Body of pancreas (tissue), 4 donors: ENCODE results near the gene LYL1.

Experiments used
- POLR2A ChIP-seq, 3 donors: fragments of 450-650 bp; IDR thresholded peaks; one replicate each; pipeline ENCODE4 v1.6.1; 2016; ENCODE audit warnings: antibody characterized with exemption in 3 of 3, mild to moderate bottlenecking in 2 of 3
- TF ChIP-seq, protein P1 (sequence below), 7 experiments: fragments of 450-650 bp in 4 of 7; fragments of 200-600 bp in 3 of 7; sonication (generic) in 3 of 7; IDR thresholded peaks; one replicate each; pipeline ENCODE4 v1.5.1; 2016 to 2019; ENCODE audit warnings: antibody characterized with exemption in 7 of 7

DNA sequence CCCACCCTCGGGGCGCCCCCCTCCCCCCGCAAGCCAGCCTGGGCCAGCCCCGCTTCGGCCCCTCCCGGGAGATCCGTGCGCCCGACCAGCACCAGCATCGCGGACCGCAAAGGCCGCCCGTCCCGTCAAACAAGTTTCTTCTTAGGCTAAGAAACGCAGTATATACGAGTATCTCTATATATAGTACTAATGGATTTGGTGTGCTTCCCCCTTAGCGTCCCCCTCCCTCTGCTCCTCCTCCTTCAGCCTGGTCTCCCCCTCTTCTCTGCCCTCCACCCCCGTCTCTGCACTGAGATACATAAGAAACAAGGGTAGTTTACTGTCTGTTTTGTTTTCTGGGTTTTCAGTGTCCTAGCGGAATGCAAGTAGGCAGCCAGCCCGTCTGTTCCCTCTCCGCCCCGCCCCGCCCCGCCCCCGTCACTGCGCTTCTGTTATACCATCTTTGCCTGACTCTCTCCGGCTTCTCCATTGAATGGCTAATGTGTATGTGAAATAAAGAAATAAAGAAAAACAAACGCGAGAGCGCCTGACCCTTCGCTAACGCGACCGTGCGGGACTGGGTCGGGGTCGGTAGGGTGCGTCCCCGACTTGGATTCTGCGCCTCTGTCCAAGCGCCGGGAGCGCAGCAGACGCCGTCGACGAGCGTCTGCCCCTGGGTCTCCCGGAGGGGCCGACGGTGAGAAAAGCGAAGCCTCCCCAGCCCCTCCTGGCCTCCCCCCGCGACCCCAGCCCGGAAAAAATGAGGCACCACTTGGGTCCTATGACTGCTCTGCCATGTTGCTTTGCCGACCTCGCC, 4.2 kb downstream of the LYL1 start:
- no peak for TF ChIP-seq POLR2A (IDR thresholded peaks at IDR 0.05)
- TF ChIP-seq, protein P1, sequence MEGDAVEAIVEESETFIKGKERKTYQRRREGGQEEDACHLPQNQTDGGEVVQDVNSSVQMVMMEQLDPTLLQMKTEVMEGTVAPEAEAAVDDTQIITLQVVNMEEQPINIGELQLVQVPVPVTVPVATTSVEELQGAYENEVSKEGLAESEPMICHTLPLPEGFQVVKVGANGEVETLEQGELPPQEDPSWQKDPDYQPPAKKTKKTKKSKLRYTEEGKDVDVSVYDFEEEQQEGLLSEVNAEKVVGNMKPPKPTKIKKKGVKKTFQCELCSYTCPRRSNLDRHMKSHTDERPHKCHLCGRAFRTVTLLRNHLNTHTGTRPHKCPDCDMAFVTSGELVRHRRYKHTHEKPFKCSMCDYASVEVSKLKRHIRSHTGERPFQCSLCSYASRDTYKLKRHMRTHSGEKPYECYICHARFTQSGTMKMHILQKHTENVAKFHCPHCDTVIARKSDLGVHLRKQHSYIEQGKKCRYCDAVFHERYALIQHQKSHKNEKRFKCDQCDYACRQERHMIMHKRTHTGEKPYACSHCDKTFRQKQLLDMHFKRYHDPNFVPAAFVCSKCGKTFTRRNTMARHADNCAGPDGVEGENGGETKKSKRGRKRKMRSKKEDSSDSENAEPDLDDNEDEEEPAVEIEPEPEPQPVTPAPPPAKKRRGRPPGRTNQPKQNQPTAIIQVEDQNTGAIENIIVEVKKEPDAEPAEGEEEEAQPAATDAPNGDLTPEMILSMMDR (IDR thresholded peaks at IDR 0.05), result no peak
